ENCODE data around the gene SLC7A4.

Gene SLC7A4

DNA sequence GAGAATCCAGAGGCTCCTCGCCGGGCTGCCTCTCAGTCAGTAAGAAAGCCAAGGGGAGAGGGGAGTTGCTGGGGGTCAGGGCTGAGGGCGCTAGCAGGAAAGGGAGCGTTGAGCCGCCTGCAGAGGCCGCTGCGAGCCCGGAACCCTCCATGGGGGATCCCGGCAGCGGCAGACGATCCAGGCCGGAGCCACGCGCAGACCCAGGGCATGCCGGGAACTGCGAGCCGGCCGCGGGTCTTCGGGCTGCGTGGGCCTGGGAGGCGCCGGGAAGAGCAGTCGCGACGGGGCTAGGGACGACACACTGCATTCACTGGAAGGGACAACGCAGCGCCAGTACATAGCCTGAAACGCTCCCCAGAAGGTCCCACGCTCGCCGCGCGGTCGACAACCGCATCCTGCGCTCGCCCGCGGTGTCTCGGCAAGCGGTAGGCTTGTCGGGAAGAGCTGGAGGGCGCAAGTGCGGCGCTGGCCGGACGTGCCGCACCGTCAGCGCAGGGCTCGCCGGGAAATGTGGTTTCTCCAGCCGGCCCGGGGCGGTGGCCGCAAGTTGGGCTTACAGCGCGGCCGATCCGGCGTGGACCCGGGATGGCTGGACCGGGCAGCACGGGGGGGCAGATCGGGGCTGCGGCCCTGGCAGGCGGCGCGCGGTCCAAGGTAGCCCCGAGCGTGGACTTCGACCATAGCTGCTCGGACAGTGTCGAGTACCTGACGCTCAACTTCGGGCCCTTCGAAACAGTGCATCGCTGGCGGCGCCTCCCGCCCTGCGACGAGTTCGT lies 50.4 kb downstream of the SLC7A4 start, which contains the start of gene LZTR1:
Gene LZTR1, plus strand, starts transcription at position 511 of the 776 bp plus-strand sequence. Its CDS starts 75 bp downstream, at position 586.
- no peaks in the 10 kb centered on the region for H3K27me3 ChIP-seq (ENCODE audit: insufficient read depth, low read length, poor library complexity)
- peak within 1 kb of the TSS; percentile 92 for H3K4me2 ChIP-seq (ENCODE audit: insufficient read depth, low read length)
- peak within 1 kb of the TSS; percentile 78 to 88 for H3K4me3 ChIP-seq (ENCODE audit: low read depth in 1 of 2, low read length in 2 of 2)
- H2AFZ ChIP-seq (ENCODE audit: low read depth, low read length), result peak within 1 kb of the TSS; percentile 95
- H4K20me1 ChIP-seq (ENCODE audit: insufficient read depth, low read length), result no peaks in the 10 kb centered on the region
- ATAC-seq (ENCODE audit: insufficient read depth, low read depth) (peak; percentile 91), DNase-seq (peak; percentile 76)
- TF ChIP-seq CTCF (IDR thresholded peaks at IDR 0.05; ENCODE audit: borderline replicate concordance, extremely low read depth, low read length, poor library complexity, severe bottlenecking), result peak; percentile 65
- no peak for TF ChIP-seq EZH2 (IDR thresholded peaks at IDR 0.05; ENCODE audit: borderline replicate concordance, low read depth, low read length, severe bottlenecking)
- H3K4me1 ChIP-seq (ENCODE audit: insufficient read depth, low read length), result peaks cover 30% of the 10 kb centered on the region
- peaks cover 28% of the 10 kb centered on the region for H3K36me3 ChIP-seq (ENCODE audit: insufficient read depth, low read length)
- peak within 1 kb of the TSS; percentile 88 for H3K9ac ChIP-seq (ENCODE audit: low read depth, low read length)
- H3K79me2 ChIP-seq (ENCODE audit: insufficient read depth, low read length), result peaks cover 34% of the 10 kb centered on the region
- H3K9me3 ChIP-seq (ENCODE audit: insufficient read depth, low read length, severe bottlenecking), result peaks cover 5% of the 10 kb centered on the region
- peak within 1 kb of the TSS; percentile 94 for H3K27ac ChIP-seq (ENCODE audit: low read length)

DNA sequence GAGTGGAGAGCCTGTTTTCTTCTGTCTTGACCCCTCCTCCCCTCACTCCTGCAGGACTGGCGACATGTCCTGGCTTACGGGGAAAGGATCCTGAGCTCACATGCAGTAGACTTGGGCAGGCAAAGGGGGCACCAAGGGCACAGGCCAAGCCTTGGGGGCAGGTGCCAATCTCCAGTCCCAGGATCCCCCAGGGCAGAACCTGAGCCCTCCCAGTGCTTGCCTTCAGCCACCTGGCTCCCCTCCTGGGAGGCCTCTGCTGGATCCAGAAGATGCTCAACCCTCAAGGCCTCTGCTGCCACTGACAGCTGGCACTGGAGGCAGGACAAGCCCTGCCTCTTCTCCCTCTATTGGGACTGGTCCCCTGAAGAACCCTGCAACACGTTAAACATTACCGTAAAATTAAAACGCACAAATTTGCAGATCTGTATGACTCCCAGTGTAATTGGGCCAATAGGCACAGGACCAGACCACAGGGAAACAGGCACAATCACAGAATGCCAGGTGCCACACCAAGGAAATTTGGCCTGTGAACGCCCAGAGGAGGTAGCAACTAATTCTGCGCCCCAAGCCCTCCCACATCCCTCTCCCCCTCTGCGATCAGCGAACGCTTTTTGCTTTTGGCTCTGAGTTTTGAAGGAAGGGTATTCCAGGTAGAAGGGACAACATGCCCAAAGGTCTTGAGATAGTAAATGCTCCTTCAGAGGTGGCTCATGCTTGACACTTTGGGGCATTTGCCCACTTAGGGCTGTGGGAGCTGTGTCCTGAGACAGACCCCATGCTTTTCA lies 51.2 kb downstream of the SLC7A4 start:
- H3K79me2 ChIP-seq (ENCODE audit: insufficient read depth, low read length), result peaks cover 34% of the 10 kb centered on the region
- no peaks in the 10 kb centered on the region for H4K20me1 ChIP-seq (ENCODE audit: insufficient read depth, low read length)
- peak overlapping the region; percentile 78 to 88 for H3K4me3 ChIP-seq (ENCODE audit: low read depth in 1 of 2, low read length in 2 of 2)
- no peaks in the 10 kb centered on the region for H3K27me3 ChIP-seq (ENCODE audit: insufficient read depth, low read length, poor library complexity)
- H3K36me3 ChIP-seq (ENCODE audit: insufficient read depth, low read length), result peaks cover 22% of the 10 kb centered on the region
- H3K4me1 ChIP-seq (ENCODE audit: insufficient read depth, low read length), result peaks cover 30% of the 10 kb centered on the region
- peak overlapping the region; percentile 88 for H3K9ac ChIP-seq (ENCODE audit: low read depth, low read length)
- ATAC-seq (ENCODE audit: insufficient read depth, low read depth) (no peak), DNase-seq (no peak)
- TF ChIP-seq CTCF (IDR thresholded peaks at IDR 0.05; ENCODE audit: borderline replicate concordance, extremely low read depth, low read length, poor library complexity, severe bottlenecking) (no peak), EZH2 (IDR thresholded peaks at IDR 0.05; ENCODE audit: borderline replicate concordance, low read depth, low read length, severe bottlenecking) (no peak)
- H2AFZ ChIP-seq (ENCODE audit: low read depth, low read length), result peak overlapping the region; percentile 95
- H3K9me3 ChIP-seq (ENCODE audit: insufficient read depth, low read length, severe bottlenecking), result peaks cover 5% of the 10 kb centered on the region
- H3K4me2 ChIP-seq (ENCODE audit: insufficient read depth, low read length), result peak overlapping the region; percentile 92
- peak overlapping the region; percentile 94 for H3K27ac ChIP-seq (ENCODE audit: low read length)

- no peak for DNase-seq
- H3K27me3 ChIP-seq (ENCODE audit: insufficient read depth, low read length, poor library complexity), result no peaks in the 10 kb centered on the region
- peaks cover 17% of the 10 kb centered on the region for H3K36me3 ChIP-seq (ENCODE audit: insufficient read depth, low read length)
- H3K9me3 ChIP-seq (ENCODE audit: insufficient read depth, low read length, severe bottlenecking), result peaks cover 5% of the 10 kb centered on the region
- peak overlapping the region in 1 of 2 experiments; percentile 88; a peak in 1 of 4 replicates for H3K4me3 ChIP-seq (ENCODE audit: low read depth in 1 of 2, low read length in 2 of 2)
- TF ChIP-seq EZH2 (IDR thresholded peaks at IDR 0.05; ENCODE audit: borderline replicate concordance, low read depth, low read length, severe bottlenecking) (no peak), CTCF (IDR thresholded peaks at IDR 0.05; ENCODE audit: borderline replicate concordance, extremely low read depth, low read length, poor library complexity, severe bottlenecking) (no peak)
- peak overlapping the region; percentile 88; the same call in 1 of the 2 replicates for H3K9ac ChIP-seq (ENCODE audit: low read depth, low read length)
- peak overlapping the region; percentile 94; the same call in 1 of the 2 replicates for H3K27ac ChIP-seq (ENCODE audit: low read length)
- ATAC-seq (ENCODE audit: insufficient read depth, low read depth), result no peak
- peaks cover 30% of the 10 kb centered on the region for H3K4me1 ChIP-seq (ENCODE audit: insufficient read depth, low read length)
- H3K4me2 ChIP-seq (ENCODE audit: insufficient read depth, low read length), result peak overlapping the region; percentile 92
- no peak overlapping the region for H2AFZ ChIP-seq (ENCODE audit: low read depth, low read length)
- no peaks in the 10 kb centered on the region; the same call in 1 of the 2 replicates for H4K20me1 ChIP-seq (ENCODE audit: insufficient read depth, low read length)
- H3K79me2 ChIP-seq (ENCODE audit: insufficient read depth, low read length), result peaks cover 34% of the 10 kb centered on the region
Observed at GRCh38 chr22:20980523-20980922, 51.8 kb downstream of the SLC7A4 start.

All from DND-41 (cell line).